SU-DHL-6 (cell line): ENCODE measurements around the gene BNIP1.

Experiments used
- CTCF ChIP-seq: fragments of 200-600 bp; sonication (generic); IDR thresholded peaks from one replicate; pipeline ENCODE4 v1.5.1; 2017; ENCODE audit warnings: antibody characterized with exemption, mild to moderate bottlenecking, low read length, moderate library complexity; ENCODE audit not compliant: insufficient read depth, poor library complexity, severe bottlenecking
- EZH2phosphoT487 ChIP-seq: fragments of 200-600 bp; sonication (generic), shearing (Covaris generic); conservative IDR thresholded peaks from 2 replicates; pipeline ENCODE4 v1.6.1; 2018; ENCODE audit warnings: mild to moderate bottlenecking, antibody characterized with exemption, low read length, moderate library complexity, mixed read lengths

DNA sequence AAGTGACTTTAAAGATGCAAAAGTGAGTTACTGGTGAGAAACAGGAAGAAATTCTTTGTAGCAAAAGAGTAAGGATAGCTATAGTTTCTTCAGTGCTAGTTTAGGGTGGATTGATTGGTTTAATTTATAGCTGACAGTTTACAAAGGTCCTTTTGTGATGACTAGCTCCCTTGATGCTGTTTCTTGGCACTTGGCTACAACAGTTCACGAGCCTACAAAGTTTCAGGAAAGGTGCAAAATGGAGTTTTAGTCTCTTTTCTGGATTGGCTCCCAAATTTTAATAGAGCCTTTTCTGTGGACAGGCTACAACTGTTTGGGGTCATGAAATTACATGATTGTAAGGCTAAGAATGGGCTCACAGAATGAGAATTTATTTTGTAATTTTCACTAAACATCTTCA is 40.9 kb upstream of the BNIP1 start:
- no peak for TF ChIP-seq CTCF
- TF ChIP-seq EZH2phosphoT487 = no peak
